BLaER1 (cell line): Measurements from ENCODE around the gene IQSEC1.

Source experiments
- H3K27ac ChIP-seq: shearing (Covaris generic); formaldehyde crosslinking; 2 replicates; pipeline ENCODE4 v1.8.1; 2022
- H3K27me3 ChIP-seq: shearing (Covaris generic); formaldehyde crosslinking; 2 replicates; pipeline ENCODE4 v1.8.1; 2022
- H3K36me3 ChIP-seq: shearing (Covaris generic); formaldehyde crosslinking; 2 replicates; pipeline ENCODE4 v1.8.1; 2022
- H3K4me1 ChIP-seq: shearing (Covaris generic); formaldehyde crosslinking; 2 replicates; pipeline ENCODE4 v1.8.1; 2022
- H3K4me2 ChIP-seq: shearing (Covaris generic); formaldehyde crosslinking; 2 replicates; pipeline ENCODE4 v1.8.1; 2022
- H3K4me3 ChIP-seq: shearing (Covaris generic); formaldehyde crosslinking; 2 replicates; pipeline ENCODE4 v1.8.1; 2022
- H3K9ac ChIP-seq: shearing (Covaris generic); formaldehyde crosslinking; 2 replicates; pipeline ENCODE4 v1.8.1; 2022
- H3K9me3 ChIP-seq: shearing (Covaris generic); formaldehyde crosslinking; 2 replicates; pipeline ENCODE4 v1.8.1; 2022
- H4K20me1 ChIP-seq: shearing (Covaris generic); formaldehyde crosslinking; 2 replicates; pipeline ENCODE4 v1.8.1; 2022
- Cebpa-rat ChIP-seq: shearing (Covaris generic); IDR thresholded peaks from 2 replicates; pipeline ENCODE4 v1.8.1; 2022

Gene IQSEC1

DNA sequence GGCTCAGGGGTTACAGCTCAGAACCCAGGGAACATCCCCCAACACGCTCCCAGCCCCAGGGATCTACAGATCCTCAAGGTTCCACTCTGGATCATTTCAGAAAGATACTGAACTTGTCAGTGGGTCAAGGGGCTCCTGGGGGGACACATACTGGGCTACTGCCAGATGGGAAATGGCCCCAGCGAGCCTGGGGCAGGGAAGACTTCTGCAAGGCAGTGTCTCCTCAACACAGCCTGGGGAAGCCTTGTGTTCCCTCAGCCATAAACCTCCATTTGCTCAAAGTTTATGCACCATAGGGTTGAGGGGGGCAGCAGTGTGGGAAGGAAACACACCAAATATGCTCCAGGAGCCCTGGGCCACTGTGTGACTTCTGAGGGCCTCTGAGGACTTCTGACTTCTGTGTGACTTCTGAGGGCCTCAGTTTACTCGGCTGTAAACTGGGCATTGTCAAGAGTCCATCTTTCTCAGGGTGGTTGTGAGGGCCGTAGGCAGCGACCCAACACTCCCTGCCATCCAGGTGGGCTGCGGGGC is 58.4 kb downstream of the IQSEC1 start:
- no peaks in the 10 kb centered on the region for H3K9me3 ChIP-seq
- no peaks in the 10 kb centered on the region for H3K27me3 ChIP-seq
- no peaks in the 10 kb centered on the region for H3K36me3 ChIP-seq
- peaks cover 97% of the 10 kb centered on the region for H3K4me1 ChIP-seq
- peaks cover 57% of the 10 kb centered on the region for H4K20me1 ChIP-seq
- peak overlapping the region; percentile 98 for H3K27ac ChIP-seq
- peak overlapping the region; percentile 98 for H3K4me2 ChIP-seq
- no peak for TF ChIP-seq Cebpa-rat
- peak overlapping the region; percentile 91 for H3K9ac ChIP-seq
- H3K4me3 ChIP-seq, result peak overlapping the region; percentile 77

DNA sequence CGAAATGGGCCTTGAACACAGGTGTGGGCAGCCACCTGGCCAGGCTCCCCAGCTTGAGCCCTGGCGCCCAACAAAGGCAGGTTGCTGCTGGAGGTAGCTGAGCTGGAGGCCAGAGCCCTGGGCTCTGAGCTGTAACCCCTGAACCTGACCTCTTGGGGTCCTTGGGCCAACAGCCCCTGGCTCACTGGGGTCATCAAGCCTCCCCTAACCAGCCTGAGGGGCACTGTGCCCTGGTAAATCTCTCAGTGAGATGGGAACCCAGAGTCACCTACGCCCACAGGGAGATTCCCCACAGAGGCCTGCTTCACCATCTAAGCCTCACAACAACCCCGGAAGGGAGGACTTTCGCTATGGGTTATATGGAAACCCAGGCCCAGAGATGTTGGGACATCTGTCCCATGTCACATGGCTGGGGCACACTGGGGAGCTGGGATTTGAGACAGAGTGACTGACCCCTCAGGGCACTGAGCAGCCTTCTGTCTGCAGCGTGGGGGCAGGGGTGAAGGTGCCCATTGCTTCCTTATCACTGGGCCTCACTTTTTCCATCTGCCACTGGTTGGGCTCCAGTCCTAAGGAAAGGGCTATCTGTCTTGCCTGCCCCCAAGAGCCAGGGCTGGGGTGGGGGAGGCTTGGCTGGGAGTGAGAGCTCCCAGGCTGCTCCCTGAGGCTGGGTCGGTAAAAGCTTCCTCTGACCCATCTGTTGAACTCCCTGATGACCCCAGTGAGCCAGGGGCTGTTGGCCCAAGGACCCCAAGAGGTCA is 59.1 kb downstream of the IQSEC1 start:
- Histone ChIP-seq H3K27me3 (no peaks in the 10 kb centered on the region), H3K9ac (peak overlapping the region; percentile 91), H3K4me3 (peak overlapping the region; percentile 77), H3K4me1 (peaks cover 97% of the 10 kb centered on the region), H3K4me2 (peak overlapping the region; percentile 98), H3K36me3 (peaks cover under 1% of the 10 kb centered on the region; the same call in 1 of the 2 replicates), H3K27ac (peak overlapping the region; percentile 98), H4K20me1 (peaks cover 63% of the 10 kb centered on the region), H3K9me3 (no peaks in the 10 kb centered on the region)
- no peak for TF ChIP-seq Cebpa-rat

DNA sequence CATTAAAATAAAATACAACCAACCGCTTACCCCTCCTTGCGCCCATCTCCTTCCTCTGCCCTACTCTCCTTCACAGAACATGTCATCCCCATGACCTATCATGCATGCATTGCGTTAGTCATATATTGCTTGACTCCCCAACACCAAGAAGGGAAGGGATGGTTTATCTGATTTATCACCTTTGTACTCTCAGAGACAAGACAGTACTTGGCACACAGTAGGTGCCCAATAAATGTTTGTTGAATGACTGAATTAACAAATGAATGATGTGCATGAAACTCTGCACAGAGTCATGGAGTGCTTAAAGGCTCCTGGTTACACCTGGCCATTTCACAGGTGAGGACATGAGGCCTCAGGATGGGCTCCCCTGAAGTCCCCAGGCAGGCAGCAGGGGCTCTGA is 59.7 kb downstream of the IQSEC1 start:
- no peak for TF ChIP-seq Cebpa-rat
- Histone ChIP-seq H3K9me3 (no peaks in the 10 kb centered on the region), H3K4me2 (peak overlapping the region; percentile 98), H4K20me1 (peaks cover 69% of the 10 kb centered on the region), H3K36me3 (peaks cover 6% of the 10 kb centered on the region; the same call in 1 of the 2 replicates), H3K27ac (peak overlapping the region; percentile 98), H3K4me3 (peak overlapping the region; percentile 77; the same call in 1 of the 2 replicates), H3K9ac (peak overlapping the region; percentile 91), H3K4me1 (peaks cover 97% of the 10 kb centered on the region), H3K27me3 (no peaks in the 10 kb centered on the region)

DNA sequence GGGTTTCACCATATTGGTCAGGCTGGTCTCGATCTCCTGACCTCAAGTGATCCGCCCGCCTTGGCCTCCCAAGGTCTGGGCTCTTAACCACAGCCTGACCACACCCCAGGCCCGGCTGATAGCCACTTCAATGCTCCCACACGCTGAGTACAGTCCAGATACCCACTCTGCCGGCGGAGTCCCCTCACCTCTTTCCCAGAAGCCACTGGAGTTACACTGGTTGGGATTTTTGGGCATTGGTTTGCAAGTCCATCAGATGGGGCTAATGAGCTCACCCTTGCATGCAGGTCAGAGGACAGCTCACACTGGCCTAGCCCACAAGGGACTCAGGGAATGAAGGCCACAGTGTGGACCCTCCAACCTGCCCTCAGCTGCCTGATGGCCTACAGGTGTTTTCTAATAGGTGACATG is 60.1 kb downstream of the IQSEC1 start:
- H3K4me1 ChIP-seq, result peaks cover 97% of the 10 kb centered on the region
- H3K4me2 ChIP-seq, result peak overlapping the region; percentile 98
- H3K27me3 ChIP-seq, result no peaks in the 10 kb centered on the region
- H3K36me3 ChIP-seq, result peaks cover 9% of the 10 kb centered on the region
- no peak overlapping the region for H3K4me3 ChIP-seq
- H3K9me3 ChIP-seq, result no peaks in the 10 kb centered on the region
- H3K9ac ChIP-seq, result peak overlapping the region; percentile 34; the same call in 1 of the 2 replicates
- H3K27ac ChIP-seq, result peak overlapping the region; percentile 98
- TF ChIP-seq Cebpa-rat, result no peak
- H4K20me1 ChIP-seq, result peaks cover 73% of the 10 kb centered on the region

DNA sequence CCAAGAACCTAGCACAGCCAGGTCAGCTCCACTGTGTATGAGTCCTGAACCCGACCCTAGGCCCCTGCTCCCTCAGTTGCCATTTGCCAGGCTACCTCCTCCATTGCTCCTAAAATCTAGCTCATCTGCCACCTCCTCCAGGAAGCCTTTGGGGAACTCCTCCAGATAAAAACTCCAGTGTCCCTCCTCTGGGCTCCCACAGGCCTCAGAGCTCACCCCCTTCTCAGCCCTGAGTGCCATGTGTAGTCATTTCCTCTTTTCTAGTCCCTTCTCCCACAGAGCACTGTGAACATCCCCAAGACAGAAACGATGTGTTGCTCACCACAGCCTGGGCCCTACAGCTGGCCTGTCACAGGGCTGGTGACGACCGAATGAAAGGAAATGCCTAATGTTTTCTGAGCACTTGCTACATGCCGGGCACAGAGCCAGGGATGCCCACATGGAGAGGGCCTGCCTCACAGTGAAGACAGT is 61.0 kb downstream of the IQSEC1 start:
- peaks cover 12% of the 10 kb centered on the region for H3K36me3 ChIP-seq
- TF ChIP-seq Cebpa-rat, result no peak
- H3K9ac ChIP-seq, result peak overlapping the region; percentile 34; the same call in 1 of the 2 replicates
- H3K9me3 ChIP-seq, result no peaks in the 10 kb centered on the region
- no peak overlapping the region for H3K4me3 ChIP-seq
- peak overlapping the region; percentile 98 for H3K4me2 ChIP-seq
- peak overlapping the region; percentile 98 for H3K27ac ChIP-seq
- H4K20me1 ChIP-seq, result peaks cover 82% of the 10 kb centered on the region
- H3K4me1 ChIP-seq, result peaks cover 97% of the 10 kb centered on the region
- H3K27me3 ChIP-seq, result no peaks in the 10 kb centered on the region

DNA sequence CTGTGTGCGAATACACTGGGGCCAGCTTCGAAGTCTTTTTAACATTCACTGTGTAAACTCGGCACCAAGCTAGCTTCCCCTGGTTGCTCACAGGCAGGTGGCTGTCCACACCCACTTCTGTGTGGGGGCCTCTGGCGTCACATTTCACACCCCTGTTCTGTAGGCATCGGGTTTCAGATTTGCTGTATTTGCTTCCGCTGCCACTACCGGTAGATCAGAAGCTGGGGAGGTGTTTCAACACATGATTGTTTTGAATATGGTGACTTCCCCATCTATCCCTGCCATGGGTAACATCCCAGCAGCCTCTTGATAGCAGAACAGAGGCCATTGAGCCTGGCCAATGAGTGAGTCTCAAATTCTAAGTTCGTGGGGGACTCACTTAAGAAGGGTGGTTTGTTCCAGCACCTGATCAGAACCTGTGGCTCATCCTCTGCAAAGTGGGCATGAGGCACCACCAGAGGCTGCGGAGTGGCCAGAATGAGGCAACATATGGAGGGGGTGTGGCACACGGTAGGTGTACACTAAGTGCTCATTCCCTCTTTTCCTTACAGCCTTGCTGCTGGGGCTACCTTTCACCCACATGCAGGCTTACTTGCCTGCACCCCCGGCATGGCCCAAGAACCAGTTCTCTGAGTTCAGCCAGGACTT is 61.5 kb downstream of the IQSEC1 start:
- H4K20me1 ChIP-seq, result peaks cover 88% of the 10 kb centered on the region
- no peaks in the 10 kb centered on the region for H3K27me3 ChIP-seq
- H3K9me3 ChIP-seq, result no peaks in the 10 kb centered on the region
- TF ChIP-seq Cebpa-rat, result no peak
- H3K27ac ChIP-seq, result peak overlapping the region; percentile 98
- H3K9ac ChIP-seq, result peak overlapping the region; percentile 21; the same call in 1 of the 2 replicates
- H3K4me2 ChIP-seq, result peak overlapping the region; percentile 98
- H3K4me3 ChIP-seq, result no peak overlapping the region
- H3K36me3 ChIP-seq, result peaks cover 12% of the 10 kb centered on the region
- peaks cover 97% of the 10 kb centered on the region for H3K4me1 ChIP-seq

DNA sequence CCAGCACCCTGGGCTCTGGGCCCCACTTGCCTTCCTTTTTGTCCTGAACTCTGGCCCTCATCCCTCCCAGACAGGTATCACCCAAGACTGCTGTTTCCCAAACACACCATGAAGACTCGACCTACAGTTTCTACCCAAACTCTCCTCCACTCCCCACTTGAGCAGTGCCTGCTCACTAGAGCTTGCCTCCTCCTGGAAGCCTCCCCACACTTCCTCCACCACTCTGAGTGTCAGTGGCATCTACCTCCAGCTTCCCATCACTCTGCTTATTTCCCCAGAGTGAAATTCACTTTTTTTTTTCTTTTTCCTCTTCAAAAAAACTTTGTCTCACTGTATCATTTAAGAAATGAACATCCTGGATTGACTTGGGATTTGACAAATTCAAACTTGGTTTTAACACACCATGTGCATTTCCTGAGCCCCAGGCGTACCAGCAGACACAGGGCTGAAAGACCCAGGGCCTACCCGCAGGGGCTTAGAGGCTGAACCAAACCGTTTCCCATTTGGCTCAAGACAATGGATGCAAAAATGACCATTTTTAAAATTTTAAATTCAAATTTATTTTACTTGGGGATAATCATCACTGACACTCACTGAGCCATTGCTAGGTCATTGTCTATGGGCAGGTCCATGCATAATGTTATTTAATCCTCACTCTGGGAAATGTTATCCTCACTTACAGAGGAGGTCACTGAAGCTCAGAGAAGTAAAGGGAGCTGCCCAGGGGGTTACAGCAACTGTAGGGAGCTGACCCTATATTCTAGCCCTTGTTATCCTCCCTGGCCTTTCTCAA is 62.3 kb downstream of the IQSEC1 start:
- H3K9ac ChIP-seq, result peak overlapping the region; percentile 55
- peak overlapping the region; percentile 98 for H3K4me2 ChIP-seq
- peaks cover 95% of the 10 kb centered on the region for H4K20me1 ChIP-seq
- peaks cover 17% of the 10 kb centered on the region for H3K36me3 ChIP-seq
- no peak overlapping the region for H3K4me3 ChIP-seq
- H3K9me3 ChIP-seq, result no peaks in the 10 kb centered on the region
- H3K4me1 ChIP-seq, result peaks cover 100% of the 10 kb centered on the region
- no peaks in the 10 kb centered on the region for H3K27me3 ChIP-seq
- no peak for TF ChIP-seq Cebpa-rat
- H3K27ac ChIP-seq, result peak overlapping the region; percentile 98

DNA sequence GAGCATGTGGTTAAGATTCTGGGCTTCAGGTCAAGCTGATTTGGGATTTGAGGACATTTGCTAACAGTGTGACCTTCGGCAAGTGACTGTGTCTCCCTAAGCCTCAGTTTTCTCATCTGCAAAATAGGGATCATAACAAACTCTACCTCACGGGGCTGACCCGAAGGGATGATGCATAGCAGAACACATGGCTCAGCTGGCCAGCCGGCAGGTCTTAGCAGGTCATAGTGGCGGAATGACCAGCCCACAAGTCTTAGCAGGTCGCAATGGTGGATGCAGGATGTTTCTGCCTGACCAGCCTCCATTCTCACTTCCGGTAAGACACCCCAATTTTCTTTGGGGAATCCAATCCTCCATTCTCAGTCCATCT is 63.3 kb downstream of the IQSEC1 start:
- TF ChIP-seq Cebpa-rat, result no peak
- H3K9ac ChIP-seq, result peak overlapping the region; percentile 55; the same call in 1 of the 2 replicates
- H3K4me2 ChIP-seq, result peak overlapping the region; percentile 98
- peaks cover 99% of the 10 kb centered on the region for H4K20me1 ChIP-seq
- H3K36me3 ChIP-seq, result peaks cover 27% of the 10 kb centered on the region
- H3K27me3 ChIP-seq, result no peaks in the 10 kb centered on the region
- peaks cover 100% of the 10 kb centered on the region for H3K4me1 ChIP-seq
- H3K27ac ChIP-seq, result peak overlapping the region; percentile 98
- H3K4me3 ChIP-seq, result peak overlapping the region; percentile 23; the same call in 1 of the 2 replicates
- no peaks in the 10 kb centered on the region for H3K9me3 ChIP-seq
